Uterus (tissue), 2 donors: ENCODE results near the gene MYPN.

Experiments used
- CTCF ChIP-seq, 4 experiments: fragments of 200-600 bp in 2 of 4; fragments of 450-650 bp in 2 of 4; sonication (generic) in 2 of 4; IDR thresholded peaks; one replicate each; pipeline ENCODE4 v1.5.1; 2016 to 2019; ENCODE audit warnings: antibody characterized with exemption in 4 of 4, mild to moderate bottlenecking in 2 of 4, moderate library complexity in 1 of 4
- POLR2A ChIP-seq, 2 donors: fragments of 450-650 bp; IDR thresholded peaks; one replicate each; pipeline ENCODE4 v1.6.1; 2016; ENCODE audit warnings: antibody characterized with exemption in 2 of 2, mild to moderate bottlenecking in 1 of 2, moderate library complexity in 1 of 2

- no peak for TF ChIP-seq CTCF (IDR thresholded peaks at IDR 0.05)
- TF ChIP-seq POLR2A (IDR thresholded peaks at IDR 0.05), result no peak
Observed at GRCh38 chr10:68107651-68108050, 1.6 kb upstream of the MYPN start.
